ENCODE results near the gene KHDRBS2. TPM values are rescaled to one million over a fixed set of nuclear protein-coding genes. Genes with fewer than 3 reads are reported as not detected.

Gene KHDRBS2
- total RNA-seq, 2 experiments from 2014 or later, result not detected

DNA sequence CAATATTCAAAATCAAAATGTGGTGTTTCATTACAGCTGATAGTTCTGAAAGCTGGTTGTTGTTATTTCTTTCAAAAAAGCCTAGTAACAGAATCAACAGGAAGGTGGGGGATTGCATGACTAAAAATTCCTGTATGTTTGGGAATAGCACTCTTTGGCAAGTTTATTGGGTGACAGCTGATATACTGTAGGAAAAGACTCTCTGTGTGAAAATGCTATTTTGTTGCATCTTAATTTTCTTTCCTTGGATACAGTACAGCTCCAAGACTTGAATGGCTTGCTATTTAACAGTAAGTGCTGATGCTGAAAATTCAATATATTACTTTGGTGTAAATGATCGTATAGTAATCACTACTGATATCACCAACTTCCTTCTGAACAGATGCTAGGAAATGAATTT, 336.1 kb downstream of the KHDRBS2 start:
- H3K4me1 Mint-ChIP-seq, result no peaks in the 10 kb centered on the region
- H3K27me3 Mint-ChIP-seq, result no peaks in the 10 kb centered on the region
- no peaks in the 10 kb centered on the region for H3K9me3 Mint-ChIP-seq
- H3K4me3 Mint-ChIP-seq, result no peak overlapping the region
- DNase-seq, result no peak
- CTCF ChIA-PET, result no interaction called here
- POLR2A ChIA-PET, result no interaction called here
- H3K36me3 Mint-ChIP-seq (ENCODE audit: low read depth), result no peaks in the 10 kb centered on the region
- H3K27ac Mint-ChIP-seq, result no peak overlapping the region

GRCh38 chr6:61949161-61949560, 336.9 kb downstream of the KHDRBS2 start:
- DNase-seq, result no peak
- Mint-ChIP-seq H3K36me3 (ENCODE audit: low read depth) (no peaks in the 10 kb centered on the region), H3K27me3 (no peaks in the 10 kb centered on the region), H3K4me1 (no peaks in the 10 kb centered on the region), H3K4me3 (no peak overlapping the region), H3K27ac (no peak overlapping the region), H3K9me3 (no peaks in the 10 kb centered on the region)
- CTCF ChIA-PET, result no interaction called here
- POLR2A ChIA-PET, result no interaction called here

DNA sequence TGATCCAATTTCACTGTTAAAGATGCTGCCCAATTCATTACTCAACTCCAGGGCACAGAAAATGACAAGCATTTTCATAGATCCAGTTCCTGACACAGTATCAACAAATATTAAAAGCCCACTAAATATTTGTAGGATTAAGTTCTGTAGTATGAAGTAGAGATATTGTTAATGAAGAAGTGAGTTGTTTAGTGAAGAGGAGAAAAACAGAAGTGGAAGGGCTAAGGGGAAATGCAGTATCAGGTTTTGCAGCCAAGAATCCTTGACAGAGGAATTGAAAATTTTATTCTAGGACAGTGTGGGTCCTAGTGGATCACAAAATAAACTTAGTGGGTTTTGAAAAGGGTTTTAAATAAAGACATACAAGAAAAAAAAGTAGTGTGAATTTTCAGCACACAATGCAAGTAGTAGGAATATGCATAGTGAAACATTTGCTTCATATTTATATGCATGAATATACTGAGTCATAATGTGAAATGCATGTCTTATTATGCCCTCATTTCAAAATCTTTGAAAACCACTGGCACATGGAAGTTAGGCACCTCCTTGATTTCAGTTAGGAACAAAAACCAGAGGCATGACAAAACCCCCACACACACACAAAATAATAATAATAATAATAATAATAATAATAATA, 338.6 kb downstream of the KHDRBS2 start:
- DNase-seq, result no peak
- Mint-ChIP-seq H3K4me1 (no peaks in the 10 kb centered on the region), H3K9me3 (no peaks in the 10 kb centered on the region), H3K27me3 (no peaks in the 10 kb centered on the region), H3K36me3 (ENCODE audit: low read depth) (no peaks in the 10 kb centered on the region), H3K27ac (no peak overlapping the region), H3K4me3 (no peak overlapping the region)
- CTCF ChIA-PET, result no interaction called here
- POLR2A ChIA-PET, result no interaction called here

DNA sequence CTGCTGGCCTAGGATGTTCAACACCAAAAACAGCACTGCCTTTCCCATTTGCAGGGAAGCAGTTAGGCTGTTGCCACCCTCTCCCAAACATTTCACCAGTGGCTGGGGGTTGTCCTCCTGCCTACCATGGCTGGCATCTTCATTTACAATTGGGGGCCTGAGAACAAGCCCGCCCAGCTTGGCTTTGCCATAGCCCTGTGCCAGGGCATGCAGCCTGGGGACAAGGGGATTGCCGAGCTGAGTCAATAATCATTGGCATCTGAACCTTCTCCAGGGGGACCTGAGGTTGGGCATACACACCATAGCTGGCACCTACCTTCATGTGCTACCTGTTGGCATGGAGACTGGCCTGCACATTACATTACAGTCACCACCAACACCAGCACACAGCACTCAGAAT, 345.1 kb downstream of the KHDRBS2 start:
- Mint-ChIP-seq H3K36me3 (ENCODE audit: low read depth) (no peaks in the 10 kb centered on the region), H3K4me3 (no peak overlapping the region), H3K27ac (no peak overlapping the region), H3K27me3 (no peaks in the 10 kb centered on the region), H3K4me1 (no peaks in the 10 kb centered on the region), H3K9me3 (peaks cover 5% of the 10 kb centered on the region)
- no peak for DNase-seq
- ChIA-PET CTCF (no interaction called here), POLR2A (no interaction called here)

DNA sequence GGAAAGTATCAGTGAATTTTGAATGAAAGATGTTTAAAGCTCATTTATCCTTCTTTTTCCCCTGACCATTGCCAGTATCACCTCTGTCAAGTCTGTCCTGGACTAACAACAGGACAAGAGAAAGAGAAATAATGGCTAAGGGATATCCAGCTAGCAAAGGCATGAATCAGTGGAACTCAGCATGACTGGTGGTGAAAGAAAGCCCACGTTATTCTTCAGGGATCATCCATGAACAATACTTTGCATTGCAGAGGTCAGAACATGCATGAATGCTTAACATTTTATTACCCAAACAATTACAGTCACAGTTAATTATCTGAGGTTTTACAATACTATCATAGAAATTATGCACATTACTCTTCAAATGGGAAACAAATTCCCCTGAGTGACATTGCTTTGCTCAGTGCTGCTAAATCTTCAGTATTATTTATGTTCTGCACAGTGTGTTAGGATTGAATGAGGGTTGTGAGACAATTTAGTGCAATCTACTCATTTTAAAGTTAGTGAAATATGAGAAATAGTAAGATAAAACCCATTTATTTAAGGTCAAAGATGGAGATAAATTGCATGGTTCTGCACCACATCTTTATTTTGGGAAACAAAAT, 350.7 kb downstream of the KHDRBS2 start:
- CTCF ChIA-PET, result no interaction called here
- H3K4me1 Mint-ChIP-seq, result no peaks in the 10 kb centered on the region

DNA sequence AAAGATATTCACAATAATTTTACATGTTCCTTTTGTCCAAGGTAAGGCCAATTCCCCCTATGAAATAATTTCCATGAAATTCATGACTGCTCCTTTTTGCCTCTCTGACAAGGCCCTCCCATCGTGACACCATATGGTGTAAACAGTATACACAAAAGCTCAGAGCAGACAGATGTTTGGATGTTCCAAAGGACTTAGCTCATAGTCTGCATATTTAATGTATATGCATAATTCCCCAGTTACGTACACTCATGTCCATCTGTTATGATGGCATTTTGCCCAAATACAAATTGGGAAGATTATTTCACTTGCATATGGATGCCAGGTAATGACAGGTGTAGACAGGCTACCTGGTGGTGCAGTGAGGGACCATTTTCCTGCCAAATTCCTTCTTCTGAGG, 376.5 kb downstream of the KHDRBS2 start:
- POLR2A ChIA-PET, result no interaction called here
- Mint-ChIP-seq H3K9me3 (peaks cover 13% of the 10 kb centered on the region), H3K27me3 (no peaks in the 10 kb centered on the region), H3K4me3 (no peak overlapping the region), H3K27ac (no peak overlapping the region), H3K36me3 (ENCODE audit: low read depth) (no peaks in the 10 kb centered on the region), H3K4me1 (no peaks in the 10 kb centered on the region)
- no peak for DNase-seq
- CTCF ChIA-PET, result no interaction called here

More for the DNA sequence above, 350.7 kb downstream of the KHDRBS2 start:
- POLR2A ChIA-PET, result no interaction called here
- DNase-seq, result no peak
- no peaks in the 10 kb centered on the region for H3K27me3 Mint-ChIP-seq
- no peak overlapping the region for H3K27ac Mint-ChIP-seq
- H3K4me3 Mint-ChIP-seq, result no peak overlapping the region
- peaks cover 12% of the 10 kb centered on the region for H3K9me3 Mint-ChIP-seq
- no peaks in the 10 kb centered on the region for H3K36me3 Mint-ChIP-seq (ENCODE audit: low read depth)

- CTCF ChIA-PET, result no interaction called here
- H3K4me1 Mint-ChIP-seq, result no peaks in the 10 kb centered on the region
These were observed 384.3 kb downstream of the KHDRBS2 start for GRCh38 chr6:61901748-61902147.

GRCh38 chr6:61894536-61894935, 391.5 kb downstream of the KHDRBS2 start:
- H3K27ac Mint-ChIP-seq, result no peak overlapping the region
- no peak overlapping the region for H3K4me3 Mint-ChIP-seq
- no peaks in the 10 kb centered on the region for H3K4me1 Mint-ChIP-seq
- H3K36me3 Mint-ChIP-seq (ENCODE audit: low read depth), result no peaks in the 10 kb centered on the region
- DNase-seq, result no peak
- CTCF ChIA-PET, result no interaction called here
- H3K27me3 Mint-ChIP-seq, result no peaks in the 10 kb centered on the region
- peaks cover 3% of the 10 kb centered on the region for H3K9me3 Mint-ChIP-seq
- POLR2A ChIA-PET, result no interaction called here

More at GRCh38 chr6:61901748-61902147, 384.3 kb downstream of the KHDRBS2 start:
- Mint-ChIP-seq H3K27me3 (no peaks in the 10 kb centered on the region), H3K9me3 (peaks cover 10% of the 10 kb centered on the region), H3K36me3 (ENCODE audit: low read depth) (no peaks in the 10 kb centered on the region), H3K4me3 (no peak overlapping the region), H3K27ac (no peak overlapping the region)
- POLR2A ChIA-PET, result no interaction called here
- DNase-seq, result no peak

DNA sequence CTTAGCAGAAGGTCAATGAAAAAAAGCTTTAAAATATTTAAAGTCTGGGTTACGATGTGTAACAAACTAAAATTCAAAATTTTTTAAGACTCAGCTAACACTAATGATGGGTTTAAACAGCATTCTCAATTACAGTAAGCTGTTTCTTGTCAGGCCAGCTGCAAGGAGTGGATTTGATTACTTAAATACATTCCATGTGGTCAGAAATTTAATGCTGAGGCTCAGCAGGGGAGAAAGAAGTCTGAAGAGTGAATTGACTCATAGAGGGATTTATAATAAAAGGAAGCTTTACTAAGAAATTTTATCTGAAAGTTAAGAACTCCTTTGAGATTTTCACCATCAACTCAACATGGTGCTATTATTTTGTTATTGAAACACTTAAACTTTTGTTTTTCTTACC, 398.6 kb downstream of the KHDRBS2 start:
- POLR2A ChIA-PET, result no interaction called here
- H3K4me3 Mint-ChIP-seq, result no peak overlapping the region
- H3K9me3 Mint-ChIP-seq, result peaks cover 3% of the 10 kb centered on the region
- no peak for DNase-seq
- H3K4me1 Mint-ChIP-seq, result no peaks in the 10 kb centered on the region
- no peaks in the 10 kb centered on the region for H3K27me3 Mint-ChIP-seq
- H3K27ac Mint-ChIP-seq, result no peak overlapping the region
- no peaks in the 10 kb centered on the region for H3K36me3 Mint-ChIP-seq (ENCODE audit: low read depth)
- CTCF ChIA-PET, result no interaction called here

- ChIA-PET CTCF (no interaction called here), POLR2A (no interaction called here)
- Mint-ChIP-seq H3K36me3 (ENCODE audit: low read depth) (no peaks in the 10 kb centered on the region), H3K4me3 (no peak overlapping the region), H3K4me1 (no peaks in the 10 kb centered on the region), H3K9me3 (peaks cover 3% of the 10 kb centered on the region), H3K27me3 (no peaks in the 10 kb centered on the region), H3K27ac (no peak overlapping the region)
- DNase-seq, result no peak
These were observed 399.3 kb downstream of the KHDRBS2 start for GRCh38 chr6:61886608-61887259.

- H3K36me3 Mint-ChIP-seq (ENCODE audit: low read depth), result no peaks in the 10 kb centered on the region
- H3K27ac Mint-ChIP-seq, result no peak overlapping the region
- no peaks in the 10 kb centered on the region for H3K4me1 Mint-ChIP-seq
- ChIA-PET POLR2A (no interaction called here), CTCF (no interaction called here)
- no peaks in the 10 kb centered on the region for H3K27me3 Mint-ChIP-seq
- DNase-seq, result no peak
- H3K9me3 Mint-ChIP-seq, result peaks cover 16% of the 10 kb centered on the region
- no peak overlapping the region for H3K4me3 Mint-ChIP-seq
These were observed 416.2 kb downstream of the KHDRBS2 start for GRCh38 chr6:61869632-61870400.

DNA sequence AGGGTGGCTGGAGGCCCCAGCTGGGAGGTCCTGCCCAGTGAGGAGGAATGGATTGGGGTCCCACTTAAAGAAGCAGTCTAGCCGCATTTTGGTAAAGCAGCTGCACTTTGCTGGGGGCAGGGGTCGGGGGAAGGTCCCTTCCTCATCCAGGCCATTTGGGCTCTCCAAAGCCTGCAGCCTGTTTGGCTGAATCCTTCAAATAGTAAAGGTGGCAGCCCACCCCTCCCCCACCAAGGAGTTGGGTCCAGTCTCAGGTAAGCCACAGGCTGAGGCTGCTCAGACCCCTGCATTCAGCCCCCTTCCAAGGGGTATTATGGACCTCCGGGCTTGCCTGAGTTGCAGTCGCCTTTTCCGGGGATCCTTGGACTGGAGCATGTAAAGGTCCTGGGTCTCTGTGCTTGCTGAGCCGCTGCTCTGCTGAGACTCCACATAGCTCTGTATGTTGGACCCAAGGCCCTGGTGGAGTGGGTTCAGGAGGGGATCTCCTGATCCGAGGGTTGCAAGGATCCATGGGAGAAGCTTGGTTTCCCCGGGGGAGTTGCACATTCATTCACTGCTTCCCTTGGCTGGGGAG, 417.4 kb downstream of the KHDRBS2 start:
- Mint-ChIP-seq H3K27ac (no peak overlapping the region), H3K36me3 (ENCODE audit: low read depth) (no peaks in the 10 kb centered on the region), H3K9me3 (peaks cover 16% of the 10 kb centered on the region), H3K4me3 (no peak overlapping the region), H3K27me3 (no peaks in the 10 kb centered on the region), H3K4me1 (no peaks in the 10 kb centered on the region)
- ChIA-PET POLR2A (no interaction called here), CTCF (no interaction called here)
- DNase-seq, result no peak

DNA sequence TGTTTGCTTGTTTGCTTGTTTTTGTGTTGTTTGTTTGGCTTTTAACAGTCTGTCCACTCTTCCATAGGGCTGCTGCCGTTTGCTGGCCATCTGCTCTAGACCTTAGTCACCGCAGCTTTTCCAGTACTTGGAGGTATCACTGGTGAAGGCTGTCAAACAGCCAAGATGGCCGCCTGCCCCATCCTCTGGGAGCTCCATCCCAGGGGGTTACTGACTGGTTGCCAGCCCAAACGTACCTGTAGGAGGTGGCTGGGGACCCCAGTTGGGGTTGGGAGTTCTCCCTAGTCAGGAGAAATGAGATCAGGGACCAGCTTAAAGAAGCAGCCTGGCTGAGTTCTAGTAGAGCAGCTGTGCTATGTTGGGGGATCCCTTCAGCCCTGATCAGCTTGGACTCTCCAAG, 418.4 kb downstream of the KHDRBS2 start:
- POLR2A ChIA-PET, result no interaction called here
- H3K27ac Mint-ChIP-seq, result no peak overlapping the region
- peaks cover 14% of the 10 kb centered on the region for H3K9me3 Mint-ChIP-seq
- H3K4me1 Mint-ChIP-seq, result no peaks in the 10 kb centered on the region
- H3K4me3 Mint-ChIP-seq, result no peak overlapping the region
- CTCF ChIA-PET, result no interaction called here
- H3K27me3 Mint-ChIP-seq, result no peaks in the 10 kb centered on the region
- DNase-seq, result no peak
- H3K36me3 Mint-ChIP-seq (ENCODE audit: low read depth), result no peaks in the 10 kb centered on the region

Data from activated CD4-positive, alpha-beta T cell treated with anti-CD3 and anti-CD28 coated beads, Interleukin-2, amount 10 ng/mL, durations not matched to agents 7 days and 5 days (primary cell).